Parathyroid adenoma (tissue), 2 donors: ENCODE data around the gene NCOA7.

Experiments used
- H2AFZ ChIP-seq: fragments of 300-600 bp; sonication (generic); one replicate; pipeline ENCODE4 v1.7.0; 2017; ENCODE audit warnings: antibody characterized with exemption, mild to moderate bottlenecking
- H3K27ac ChIP-seq: fragments of 300-600 bp; sonication (generic); one replicate; pipeline ENCODE4 v1.7.0; 2017
- H3K27me3 ChIP-seq: fragments of 300-600 bp; sonication (generic); one replicate; pipeline ENCODE4 v1.7.0; 2017; ENCODE audit warnings: low read length; ENCODE audit not compliant: control insufficient read depth, insufficient read depth
- H3K36me3 ChIP-seq: fragments of 300-600 bp; sonication (generic); one replicate; pipeline ENCODE4 v1.7.0; 2017; ENCODE audit warnings: low read length; ENCODE audit not compliant: control insufficient read depth, insufficient read depth
- H3K4me1 ChIP-seq: fragments of 300-600 bp; sonication (generic); one replicate; pipeline ENCODE4 v1.7.0; 2017; ENCODE audit warnings: control low read depth
- H3K4me2 ChIP-seq: fragments of 300-600 bp; sonication (generic); one replicate; pipeline ENCODE4 v1.7.0; 2017; ENCODE audit warnings: low read length
- H3K4me3 ChIP-seq: fragments of 300-600 bp; sonication (generic); one replicate; pipeline ENCODE4 v1.7.0; 2017; ENCODE audit warnings: low read depth, low read length
- H3K79me2 ChIP-seq: fragments of 300-600 bp; sonication (generic); one replicate; pipeline ENCODE4 v1.7.0; 2017; ENCODE audit warnings: control low read depth
- H3K9ac ChIP-seq: fragments of 300-600 bp; sonication (generic); one replicate; pipeline ENCODE4 v1.7.0; 2017; ENCODE audit warnings: mild to moderate bottlenecking
- H3K9me3 ChIP-seq: fragments of 300-600 bp; sonication (generic); one replicate; pipeline ENCODE4 v1.7.0; 2017; ENCODE audit warnings: low read length; ENCODE audit not compliant: control insufficient read depth
- CTCF ChIP-seq: fragments of 300-600 bp; sonication (generic); IDR thresholded peaks from one replicate; pipeline ENCODE4 v1.7.0; 2017; ENCODE audit warnings: antibody characterized with exemption, mild to moderate bottlenecking
- donor health status: primary hyperparathyroidism.

The NCOA7 gene

GRCh38 chr6:125750692-125751333 is 39.9 kb upstream of the NCOA7 start:
- no peak overlapping the region for H3K27ac ChIP-seq
- H3K4me1 ChIP-seq: peaks cover 7% of the 10 kb centered on the region
- peak overlapping the region; percentile 79 for H3K4me3 ChIP-seq
- H3K9me3 ChIP-seq: no peaks in the 10 kb centered on the region
- no peak for TF ChIP-seq CTCF
- no peak overlapping the region for H3K4me2 ChIP-seq
- H3K79me2 ChIP-seq: no peaks in the 10 kb centered on the region
- no peak overlapping the region for H3K9ac ChIP-seq
- no peaks in the 10 kb centered on the region for H3K36me3 ChIP-seq
- no peak overlapping the region for H2AFZ ChIP-seq
- H3K27me3 ChIP-seq: no peaks in the 10 kb centered on the region

GRCh38 chr6:125751334-125751916 is 39.3 kb upstream of the NCOA7 start:
- no peak overlapping the region for H3K27ac ChIP-seq
- H3K4me1 ChIP-seq: peaks cover 7% of the 10 kb centered on the region
- H3K27me3 ChIP-seq: no peaks in the 10 kb centered on the region
- no peaks in the 10 kb centered on the region for H3K9me3 ChIP-seq
- H3K9ac ChIP-seq: no peak overlapping the region
- no peak overlapping the region for H3K4me3 ChIP-seq
- TF ChIP-seq CTCF: no peak
- H2AFZ ChIP-seq: no peak overlapping the region
- H3K36me3 ChIP-seq: no peaks in the 10 kb centered on the region
- no peaks in the 10 kb centered on the region for H3K79me2 ChIP-seq
- H3K4me2 ChIP-seq: no peak overlapping the region

GRCh38 chr6:125752773-125753172 is 38.0 kb upstream of the NCOA7 start:
- Histone ChIP-seq H3K4me3 (no peak overlapping the region), H3K9ac (no peak overlapping the region), H3K9me3 (no peaks in the 10 kb centered on the region), H3K27me3 (no peaks in the 10 kb centered on the region), H3K36me3 (no peaks in the 10 kb centered on the region), H3K4me1 (peaks cover 7% of the 10 kb centered on the region), H2AFZ (no peak overlapping the region), H3K79me2 (no peaks in the 10 kb centered on the region), H3K27ac (no peak overlapping the region), H3K4me2 (no peak overlapping the region)
- TF ChIP-seq CTCF: no peak

- Histone ChIP-seq H3K4me2 (no peak overlapping the region), H3K9ac (no peak overlapping the region), H3K9me3 (no peaks in the 10 kb centered on the region), H3K4me3 (no peak overlapping the region), H3K27me3 (no peaks in the 10 kb centered on the region), H3K4me1 (peaks cover 7% of the 10 kb centered on the region), H3K36me3 (no peaks in the 10 kb centered on the region), H3K79me2 (no peaks in the 10 kb centered on the region), H3K27ac (no peak overlapping the region), H2AFZ (no peak overlapping the region)
- TF ChIP-seq CTCF: peak; percentile 57
Observed at GRCh38 chr6:125753218-125753936, 37.4 kb upstream of the NCOA7 start.
